Measurements from ENCODE around the gene ADGRG7. TPM values are rescaled to one million over a fixed set of nuclear protein-coding genes. Genes with fewer than 3 reads are reported as not detected.
A peak's percentile ranks its signal among the peaks of the same experiment; 100 is the strongest.

ADGRG7 gene
- total and polyA plus RNA-seq, 2 of the 13 experiments (the other 11 are each of a cell fraction or from before 2014, with no cell fraction given), result not detected

DNA sequence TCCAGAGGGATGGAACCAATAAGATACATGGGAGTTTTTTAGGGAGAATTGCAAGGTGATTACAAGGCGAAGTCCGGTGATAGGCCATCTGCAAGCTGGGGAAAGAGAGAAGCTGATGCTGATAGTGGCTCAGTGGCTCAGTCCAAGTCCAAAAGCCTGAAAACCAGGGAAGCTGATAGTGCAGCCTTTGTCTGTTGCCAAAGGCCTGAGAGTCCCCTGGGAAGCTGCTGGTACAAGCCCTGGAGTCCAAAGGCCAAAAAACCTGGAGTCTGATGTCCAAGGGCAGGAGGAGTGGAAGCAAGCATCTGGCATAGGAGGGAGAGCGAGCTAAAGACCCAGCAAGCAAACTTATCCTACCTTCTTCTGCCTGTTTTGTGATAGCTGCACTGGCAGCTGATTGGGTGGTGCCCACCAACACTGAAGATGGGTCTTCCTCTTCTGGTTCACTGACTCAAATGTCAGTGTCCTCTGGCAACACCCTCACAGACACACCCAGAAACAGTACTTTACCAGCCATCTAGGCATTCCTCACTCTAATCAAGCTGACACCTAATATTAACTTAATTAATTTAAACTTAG is 116.6 kb downstream of the ADGRG7 start:
- WGBS (ENCODE audit: low lambda C conversion rate), result 90% methylated on average over 2 of the region's 3 CpGs
- in situ Hi-C loops (cut with HindIII; ENCODE audit: extremely low pct_ligation_motif_present, low pct_unique_long_range_greater_than_20kb), result no loop called here
- peak; percentile 87 for ATAC-seq

More for the DNA sequence above, 116.6 kb downstream of the ADGRG7 start:
- H3K27ac ChIP-seq (ENCODE audit: extremely low read length, insufficient read depth, low read length), result no peak overlapping the region
- no peak overlapping the region for H2AFZ ChIP-seq (ENCODE audit: low read length)
- H3K9me3 ChIP-seq (ENCODE audit: low read length), result no peaks in the 10 kb centered on the region
- DNase-seq (ENCODE audit: low spot score) (peak; percentile 44), FAIRE-seq (no peak)
- ChIA-PET POLR2A (no interaction called here), CTCF (ENCODE audit: low intra/inter-chr PET ratio, low total read pairs) (no interaction called here)
- H3K27me3 ChIP-seq (ENCODE audit: control insufficient read depth in 1 of 2, insufficient read depth in 2 of 2, low read length in 2 of 2), result no peaks in the 10 kb centered on the region
- BruUV-seq (replicated peaks), result no TSS peak
- TF ChIP-seq, protein P1, sequence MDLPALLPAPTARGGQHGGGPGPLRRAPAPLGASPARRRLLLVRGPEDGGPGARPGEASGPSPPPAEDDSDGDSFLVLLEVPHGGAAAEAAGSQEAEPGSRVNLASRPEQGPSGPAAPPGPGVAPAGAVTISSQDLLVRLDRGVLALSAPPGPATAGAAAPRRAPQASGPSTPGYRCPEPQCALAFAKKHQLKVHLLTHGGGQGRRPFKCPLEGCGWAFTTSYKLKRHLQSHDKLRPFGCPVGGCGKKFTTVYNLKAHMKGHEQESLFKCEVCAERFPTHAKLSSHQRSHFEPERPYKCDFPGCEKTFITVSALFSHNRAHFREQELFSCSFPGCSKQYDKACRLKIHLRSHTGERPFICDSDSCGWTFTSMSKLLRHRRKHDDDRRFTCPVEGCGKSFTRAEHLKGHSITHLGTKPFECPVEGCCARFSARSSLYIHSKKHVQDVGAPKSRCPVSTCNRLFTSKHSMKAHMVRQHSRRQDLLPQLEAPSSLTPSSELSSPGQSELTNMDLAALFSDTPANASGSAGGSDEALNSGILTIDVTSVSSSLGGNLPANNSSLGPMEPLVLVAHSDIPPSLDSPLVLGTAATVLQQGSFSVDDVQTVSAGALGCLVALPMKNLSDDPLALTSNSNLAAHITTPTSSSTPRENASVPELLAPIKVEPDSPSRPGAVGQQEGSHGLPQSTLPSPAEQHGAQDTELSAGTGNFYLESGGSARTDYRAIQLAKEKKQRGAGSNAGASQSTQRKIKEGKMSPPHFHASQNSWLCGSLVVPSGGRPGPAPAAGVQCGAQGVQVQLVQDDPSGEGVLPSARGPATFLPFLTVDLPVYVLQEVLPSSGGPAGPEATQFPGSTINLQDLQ (CRISPR knock-in tag; IDR thresholded peaks at IDR 0.05), result no peak
- TF ChIP-seq, protein P2, sequence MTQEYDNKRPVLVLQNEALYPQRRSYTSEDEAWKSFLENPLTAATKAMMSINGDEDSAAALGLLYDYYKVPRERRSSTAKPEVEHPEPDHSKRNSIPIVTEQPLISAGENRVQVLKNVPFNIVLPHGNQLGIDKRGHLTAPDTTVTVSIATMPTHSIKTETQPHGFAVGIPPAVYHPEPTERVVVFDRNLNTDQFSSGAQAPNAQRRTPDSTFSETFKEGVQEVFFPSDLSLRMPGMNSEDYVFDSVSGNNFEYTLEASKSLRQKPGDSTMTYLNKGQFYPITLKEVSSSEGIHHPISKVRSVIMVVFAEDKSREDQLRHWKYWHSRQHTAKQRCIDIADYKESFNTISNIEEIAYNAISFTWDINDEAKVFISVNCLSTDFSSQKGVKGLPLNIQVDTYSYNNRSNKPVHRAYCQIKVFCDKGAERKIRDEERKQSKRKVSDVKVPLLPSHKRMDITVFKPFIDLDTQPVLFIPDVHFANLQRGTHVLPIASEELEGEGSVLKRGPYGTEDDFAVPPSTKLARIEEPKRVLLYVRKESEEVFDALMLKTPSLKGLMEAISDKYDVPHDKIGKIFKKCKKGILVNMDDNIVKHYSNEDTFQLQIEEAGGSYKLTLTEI (CRISPR knock-in tag; conservative IDR thresholded peaks at IDR 0.05), result no peak
- TF ChIP-seq HNF4A (CRISPR knock-in tag; IDR thresholded peaks at IDR 0.05) (peak; percentile 86), EP300 (IDR thresholded peaks at IDR 0.05; ENCODE audit: low read depth in 2 of 2, low read length in 2 of 2) (no peak), EP300 (CRISPR knock-in tag; IDR thresholded peaks at IDR 0.05; ENCODE audit: borderline replicate concordance) (no peak), ZNF326 (CRISPR knock-in tag; IDR thresholded peaks at IDR 0.05; ENCODE audit: borderline replicate concordance) (no peak), AGO2 (optimal IDR thresholded peaks at IDR 0.05; ENCODE audit: low read depth, low read length) (no peak), MYNN (CRISPR knock-in tag; IDR thresholded peaks at IDR 0.05; ENCODE audit: low read depth) (no peak), HNF4G (IDR thresholded peaks at IDR 0.05; ENCODE audit: borderline replicate concordance, low read depth, low read length) (peak; percentile 79), HNF4G (CRISPR knock-in tag; IDR thresholded peaks at IDR 0.05; ENCODE audit: borderline replicate concordance, low read depth) (no peak), ZNF7 (CRISPR knock-in tag; IDR thresholded peaks at IDR 0.05) (peak; percentile 91), ZMYM4 (CRISPR knock-in tag; IDR thresholded peaks at IDR 0.05) (0 out of 2 replicates have a peak, but pooled peaks have one; percentile 16), ZNF703 (CRISPR knock-in tag; IDR thresholded peaks at IDR 0.05; ENCODE audit: borderline replicate concordance) (no peak), SYNCRIP (IDR thresholded peaks at IDR 0.05; ENCODE audit: insufficient read depth, low read depth, low read length) (no peak), NFKB2 (CRISPR knock-in tag; IDR thresholded peaks at IDR 0.05; ENCODE audit: borderline replicate concordance) (no peak), CBFB (CRISPR knock-in tag; IDR thresholded peaks at IDR 0.05) (no peak)
- intact Hi-C loops (cut with micrococcal nuclease; ENCODE audit: unreplicated experiment), result no loop called here
- peaks cover 6% of the 10 kb centered on the region; the same call in 1 of the 2 replicates for H4K20me1 ChIP-seq (ENCODE audit: insufficient read depth, low read length)
- H3K36me3 ChIP-seq (replicated peaks in 1 of 2; ENCODE audit: control insufficient read depth in 1 of 2, insufficient read depth in 2 of 2, low read length in 2 of 2), result peaks cover 12 to 66% of the 10 kb centered on the region in 2 experiments
- no peak overlapping the region for H3K9ac ChIP-seq (ENCODE audit: insufficient read depth, low read depth, low read length)
- H3K4me2 ChIP-seq (ENCODE audit: low read depth, low read length), result no peak overlapping the region
- peaks cover 5% of the 10 kb centered on the region for H3K79me2 ChIP-seq (ENCODE audit: insufficient read depth, low read length)
- no peak overlapping the region for H3K4me3 ChIP-seq (replicated peaks in 1 of 3; ENCODE audit: insufficient read depth in 1 of 3, low read depth in 2 of 3, low read length in 3 of 3)
- peaks cover 10% of the 10 kb centered on the region for H3K4me1 ChIP-seq (ENCODE audit: insufficient read depth, low read length)
